GM23248 (cell line): Measurements from ENCODE around the gene CACNA1C. TPM values are rescaled to one million over a fixed set of nuclear protein-coding genes. Genes with fewer than 3 reads are reported as not detected.

Experiments
- DNase-seq: peaks from one replicate; pipeline ENCODE4 v3.0.0-alpha.2; 2015
- H2AFZ ChIP-seq: fragments of 200-600 bp; sonication (generic); 2 replicates; pipeline ENCODE4 v1.6.1; 2016; ENCODE audit warnings: antibody characterized with exemption
- H3F3A ChIP-seq: fragments of 200-600 bp; sonication (generic); 2 replicates; pipeline ENCODE4 v1.6.1; 2016; ENCODE audit warnings: mild to moderate bottlenecking, antibody characterized with exemption, mixed run types; ENCODE audit not compliant: insufficient read depth
- H3K27ac ChIP-seq: fragments of 200-600 bp; sonication (generic); 2 replicates; pipeline ENCODE4 v1.5.1; 2016; ENCODE audit warnings: mild to moderate bottlenecking
- H3K27me3 ChIP-seq: fragments of 200-600 bp; sonication (generic); replicated peaks from 2 replicates; pipeline ENCODE4 v1.6.1; 2016; ENCODE audit warnings: mild to moderate bottlenecking; ENCODE audit not compliant: insufficient read depth
- H3K36me3 ChIP-seq: fragments of 200-600 bp; sonication (generic); 2 replicates; pipeline ENCODE4 v1.6.1; 2016; ENCODE audit warnings: low read depth, mild to moderate bottlenecking
- H3K4me1 ChIP-seq: fragments of 200-600 bp; sonication (generic); 2 replicates; pipeline ENCODE4 v1.6.1; 2016; ENCODE audit warnings: mild to moderate bottlenecking; ENCODE audit not compliant: insufficient read depth
- H3K4me2 ChIP-seq: fragments of 200-600 bp; sonication (generic); one replicate; pipeline ENCODE4 v1.6.1; 2016; ENCODE audit warnings: mild to moderate bottlenecking; ENCODE audit not compliant: unreplicated experiment
- H3K4me3 ChIP-seq: fragments of 200-600 bp; sonication (generic); 2 replicates; pipeline ENCODE4 v1.5.1; 2016; ENCODE audit warnings: mild to moderate bottlenecking
- H3K79me2 ChIP-seq: fragments of 200-600 bp; sonication (generic); 2 replicates; pipeline ENCODE4 v1.6.1; 2016; ENCODE audit warnings: mild to moderate bottlenecking; ENCODE audit not compliant: insufficient read depth
- H3K9ac ChIP-seq: fragments of 200-600 bp; sonication (generic); 2 replicates; pipeline ENCODE4 v1.6.1; 2016; ENCODE audit warnings: mild to moderate bottlenecking
- H3K9me2 ChIP-seq: fragments of 200-600 bp; sonication (generic); 2 replicates; pipeline ENCODE4 v1.6.1; 2016; ENCODE audit warnings: mixed run types, mild to moderate bottlenecking, moderate library complexity; ENCODE audit not compliant: insufficient read depth
- H3K9me3 ChIP-seq: fragments of 200-600 bp; sonication (generic); one replicate; pipeline ENCODE4 v1.6.1; 2017; ENCODE audit warnings: low read depth
- H4K20me1 ChIP-seq: fragments of 200-600 bp; sonication (generic); 2 replicates; pipeline ENCODE4 v1.6.0; 2016; ENCODE audit not compliant: insufficient read depth
- EZH2 ChIP-seq: fragments of 200-600 bp; sonication (generic); IDR thresholded peaks from 2 replicates; pipeline ENCODE4 v1.6.1; 2018; ENCODE audit warnings: antibody characterized with exemption, mild to moderate bottlenecking; ENCODE audit not compliant: insufficient read depth, poor library complexity, severe bottlenecking
- EZH2phosphoT487 ChIP-seq: fragments of 200-600 bp; sonication (generic); IDR thresholded peaks from 2 replicates; pipeline ENCODE4 v1.6.1; 2018; ENCODE audit warnings: antibody characterized with exemption, moderate library complexity, mild to moderate bottlenecking, low read depth; ENCODE audit not compliant: insufficient read depth
- WGBS, 2 experiments: methylation state at CpG; one replicate each; pipeline ENCODE4 v1.1.6; 2015 to 2017; ENCODE audit warnings: low lambda C conversion rate in 2 of 2, low coverage in 1 of 2; ENCODE audit errors: missing lambda C conversion rate in 2 of 2; 5-methylcytosine and 5-hydroxymethylcytosine counted together
- in situ Hi-C: fragments of 300-500 bp; cut with MboI; formaldehyde crosslinking; loops from 2 replicates; pipeline ENCODE4 v1.15.0; 2020
- polyA plus RNA-seq: library from polyadenylated mRNA; unstranded; fragments of >200 nt; fragmentation: Nextera tagmentation; extraction: Ambion mirVana; gene quantifications from 2 replicates; pipeline ENCODE4 v1.2.1, GENCODE V29; 2016
- total RNA-seq: library from RNA; depleted of rRNA; stranded (reverse); fragments of >200 nt; shearing (Covaris generic); gene quantifications from 2 replicates; pipeline ENCODE4 v1.2.3, GENCODE V29; 2014

The CACNA1C gene
- total and polyA plus RNA-seq, 2 experiments from 2014 or later: 4.9 to 11.5 TPM

DNA sequence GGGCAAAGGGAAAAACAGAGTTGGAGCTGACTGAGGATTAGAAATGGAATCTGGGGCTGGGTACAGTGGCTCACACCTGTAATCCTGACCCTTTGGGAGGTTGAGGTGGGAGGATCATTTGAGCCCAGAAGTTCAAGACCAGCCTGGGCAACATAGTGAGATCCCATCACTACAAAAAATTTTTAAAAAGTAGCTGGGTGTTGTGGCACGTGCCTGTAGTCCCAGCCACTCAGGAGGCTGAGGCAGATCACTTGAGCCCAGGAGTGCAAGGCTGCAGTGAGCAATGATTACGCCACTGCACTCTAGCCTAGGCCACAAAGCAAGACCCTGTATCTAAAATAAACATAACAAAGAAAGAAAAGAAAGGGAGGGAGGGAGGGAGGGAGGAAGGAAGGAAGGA lies 33.7 kb upstream of the CACNA1C start:
- H4K20me1 ChIP-seq: no peaks in the 10 kb centered on the region
- H3K36me3 ChIP-seq: no peaks in the 10 kb centered on the region
- no peaks in the 10 kb centered on the region for H3F3A ChIP-seq
- 79 to 82% methylated on average over 2 of the region's 2 CpGs for WGBS, 2 experiments
- peaks cover 16% of the 10 kb centered on the region for H3K27me3 ChIP-seq
- DNase-seq: no peak
- H3K4me2 ChIP-seq: no peak overlapping the region
- H3K9ac ChIP-seq: no peak overlapping the region
- H3K9me3 ChIP-seq: no peaks in the 10 kb centered on the region
- H3K9me2 ChIP-seq: no peaks in the 10 kb centered on the region
- no peak for TF ChIP-seq EZH2phosphoT487
- no peak for TF ChIP-seq EZH2
- in situ Hi-C loops: no loop called here
- no peak overlapping the region for H3K4me3 ChIP-seq
- H3K4me1 ChIP-seq: no peaks in the 10 kb centered on the region
- no peak overlapping the region for H2AFZ ChIP-seq
- no peaks in the 10 kb centered on the region for H3K79me2 ChIP-seq
- no peak overlapping the region for H3K27ac ChIP-seq

DNA sequence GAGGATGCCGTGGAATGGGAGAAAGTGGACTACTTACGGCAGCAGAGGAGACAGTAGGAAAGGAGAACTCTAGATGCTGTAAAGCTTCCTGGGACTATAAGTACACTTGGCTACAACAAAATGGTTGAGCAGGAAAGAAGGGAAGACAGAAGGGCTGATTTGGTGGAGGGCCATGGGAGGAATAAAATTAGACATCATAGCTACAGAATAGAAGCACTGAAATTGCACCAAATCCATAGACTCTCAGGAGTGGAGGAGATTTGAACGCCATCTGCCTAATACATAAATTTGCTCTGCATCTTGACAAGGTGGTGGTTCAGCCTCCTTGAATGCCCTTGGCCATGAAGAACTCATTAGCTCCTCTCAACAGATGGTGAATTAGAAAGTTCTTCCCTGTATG lies 32.3 kb upstream of the CACNA1C start:
- Histone ChIP-seq H3F3A (no peaks in the 10 kb centered on the region), H3K4me3 (no peak overlapping the region), H3K4me1 (no peaks in the 10 kb centered on the region), H3K9me3 (no peaks in the 10 kb centered on the region), H3K9ac (no peak overlapping the region), H3K27me3 (peaks cover 16% of the 10 kb centered on the region), H4K20me1 (no peaks in the 10 kb centered on the region), H3K9me2 (no peaks in the 10 kb centered on the region), H3K36me3 (no peaks in the 10 kb centered on the region), H3K79me2 (no peaks in the 10 kb centered on the region), H3K4me2 (no peak overlapping the region), H3K27ac (no peak overlapping the region), H2AFZ (no peak overlapping the region)
- no peak for TF ChIP-seq EZH2phosphoT487
- TF ChIP-seq EZH2: no peak
- in situ Hi-C loops: loop anchor here (10.0 kb wide), 1 partner anchor 226 kb away; no protein-coding TSS in a partner anchor
- no peak for DNase-seq
- 73 to 78% methylated on average over 3 of the region's 3 CpGs for WGBS, 2 experiments

DNA sequence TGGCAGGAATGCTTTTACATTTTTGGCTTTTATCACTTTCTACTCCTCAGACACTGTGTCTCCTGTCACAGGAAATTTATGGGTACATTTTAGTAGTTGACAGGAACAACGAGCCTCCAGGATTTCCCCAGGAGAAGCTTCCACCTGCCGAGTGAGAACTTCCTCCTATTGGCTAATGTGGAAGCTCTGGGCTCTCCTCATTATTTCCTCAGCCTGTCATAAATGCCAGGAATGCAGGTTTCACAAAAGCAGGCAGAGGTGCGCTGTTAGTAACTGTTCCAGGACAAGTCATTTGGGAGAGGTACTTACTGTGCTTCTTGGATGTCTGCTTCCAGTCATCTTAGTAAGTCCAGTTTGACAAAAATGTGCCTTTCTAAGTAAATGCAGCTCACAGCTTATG lies 29.4 kb upstream of the CACNA1C start:
- Histone ChIP-seq H3K4me2 (no peak overlapping the region), H3K79me2 (no peaks in the 10 kb centered on the region), H3F3A (peaks cover 5% of the 10 kb centered on the region; the same call in 1 of the 2 replicates), H3K27ac (no peak overlapping the region), H3K4me3 (no peak overlapping the region), H2AFZ (no peak overlapping the region), H3K9me3 (no peaks in the 10 kb centered on the region), H3K4me1 (no peaks in the 10 kb centered on the region), H4K20me1 (no peaks in the 10 kb centered on the region), H3K9ac (no peak overlapping the region), H3K9me2 (no peaks in the 10 kb centered on the region), H3K27me3 (peaks cover 25% of the 10 kb centered on the region), H3K36me3 (no peaks in the 10 kb centered on the region)
- in situ Hi-C loops: loop anchor here (10.0 kb wide), 1 partner anchor 229 kb away; no protein-coding TSS in a partner anchor
- no peak for DNase-seq
- WGBS, 2 experiments: 60 to 61% methylated on average over 3 of the region's 3 CpGs
- TF ChIP-seq EZH2 (no peak), EZH2phosphoT487 (no peak)

DNA sequence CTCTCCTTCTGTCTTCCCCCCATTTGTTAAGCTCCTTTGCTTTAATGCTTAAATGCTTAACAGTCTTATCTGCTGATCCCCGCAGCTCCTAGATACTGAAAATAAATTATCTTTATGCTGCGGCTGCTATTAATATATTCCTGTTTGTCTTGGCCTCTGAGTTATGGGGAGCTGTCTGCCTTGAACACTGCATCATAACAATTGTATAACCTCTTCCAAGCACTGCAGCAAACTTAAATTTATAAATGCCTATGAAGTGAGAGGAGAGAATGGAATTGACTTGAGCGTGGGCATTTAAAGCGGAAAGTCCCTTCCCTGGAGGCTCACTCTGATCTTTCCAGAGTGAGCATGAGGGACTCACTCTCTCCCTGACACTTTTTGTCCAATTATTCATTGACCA lies 25.4 kb upstream of the CACNA1C start:
- no peaks in the 10 kb centered on the region for H3K9me3 ChIP-seq
- no peak overlapping the region for H3K9ac ChIP-seq
- H3K4me2 ChIP-seq: no peak overlapping the region
- H3K27ac ChIP-seq: no peak overlapping the region
- no peaks in the 10 kb centered on the region for H3K36me3 ChIP-seq
- in situ Hi-C loops: loop anchor here (10.0 kb wide), 1 partner anchor 233 kb away; no protein-coding TSS in a partner anchor
- WGBS, 2 experiments: 95 to 97% methylated on average over 4 of the region's 4 CpGs
- TF ChIP-seq EZH2: no peak
- no peak for TF ChIP-seq EZH2phosphoT487
- peaks cover 5% of the 10 kb centered on the region; the same call in 1 of the 2 replicates for H3F3A ChIP-seq
- H2AFZ ChIP-seq: no peak overlapping the region
- no peaks in the 10 kb centered on the region for H4K20me1 ChIP-seq
- no peaks in the 10 kb centered on the region for H3K79me2 ChIP-seq
- no peaks in the 10 kb centered on the region for H3K9me2 ChIP-seq
- DNase-seq: no peak
- no peaks in the 10 kb centered on the region for H3K4me1 ChIP-seq
- H3K27me3 ChIP-seq: peaks cover 36% of the 10 kb centered on the region
- H3K4me3 ChIP-seq: no peak overlapping the region

DNA sequence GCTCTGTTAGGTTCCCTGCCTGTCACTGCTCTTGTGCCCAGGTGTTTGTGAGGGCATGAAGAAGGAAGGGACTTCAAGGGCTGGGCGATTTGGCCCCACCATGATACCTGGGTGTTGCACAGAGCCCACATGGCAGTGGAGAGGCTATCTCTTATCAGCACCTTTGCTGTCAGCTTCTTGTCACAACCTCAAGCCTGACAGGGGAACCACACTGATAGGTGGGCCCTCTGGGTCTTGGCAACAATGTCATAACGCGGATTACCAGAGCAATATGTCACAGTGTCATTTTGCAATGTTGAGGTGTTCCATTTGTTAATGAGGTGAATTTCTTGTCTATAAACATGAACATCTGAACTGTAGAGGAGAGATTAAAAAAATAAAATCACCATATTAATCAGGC lies 22.9 kb upstream of the CACNA1C start:
- H3K27ac ChIP-seq: no peak overlapping the region
- H3K36me3 ChIP-seq: no peaks in the 10 kb centered on the region
- WGBS, 2 experiments: 86 to 88% methylated on average over 3 of the region's 3 CpGs
- no peak for TF ChIP-seq EZH2
- TF ChIP-seq EZH2phosphoT487: no peak
- no peak overlapping the region for H2AFZ ChIP-seq
- H3K4me2 ChIP-seq: no peak overlapping the region
- H3K79me2 ChIP-seq: no peaks in the 10 kb centered on the region
- no peak overlapping the region for H3K9ac ChIP-seq
- no peaks in the 10 kb centered on the region for H3K9me2 ChIP-seq
- no peaks in the 10 kb centered on the region for H3K4me1 ChIP-seq
- peaks cover 26% of the 10 kb centered on the region for H3K27me3 ChIP-seq
- H3K4me3 ChIP-seq: no peak overlapping the region
- no peaks in the 10 kb centered on the region for H3K9me3 ChIP-seq
- H3F3A ChIP-seq: peaks cover 5% of the 10 kb centered on the region; the same call in 1 of the 2 replicates
- no peak for DNase-seq
- no peaks in the 10 kb centered on the region for H4K20me1 ChIP-seq
- in situ Hi-C loops: loop anchor here (10.0 kb wide), 1 partner anchor 235 kb away; no protein-coding TSS in a partner anchor
